ENCODE measurements around the gene WNK2.

The WNK2 gene

GRCh38 chr9:93257808-93258331 lies 73.9 kb downstream of the WNK2 start:
- Histone ChIP-seq H3K27me3 (ENCODE audit: control insufficient read depth in 3 of 3, insufficient read depth in 3 of 3, low read depth in 1 of 3, low read length in 3 of 3) (no peaks in the 10 kb centered on the region), H3K4me3 (ENCODE audit: low read length in 2 of 2) (no peak overlapping the region), H2BK12ac (ENCODE audit: low read length) (no peak overlapping the region), H3K27ac (replicated peaks; ENCODE audit: low read length) (no peak overlapping the region), H2BK15ac (ENCODE audit: low read length) (no peak overlapping the region), H4K8ac (ENCODE audit: low read depth, low read length) (no peak overlapping the region), H3K36me3 (replicated peaks in 1 of 2; ENCODE audit: control insufficient read depth in 2 of 2, insufficient read depth in 2 of 2, low read length in 2 of 2) (peaks cover 0 to 4% of the 10 kb centered on the region in 2 donors), H3K9me3 (replicated peaks in 1 of 2; ENCODE audit: control insufficient read depth in 2 of 2, insufficient read depth in 1 of 2, low read depth in 1 of 2, low read length in 2 of 2) (no peaks in the 10 kb centered on the region), H3K23ac (ENCODE audit: low read depth, low read length, poor library complexity) (no peak overlapping the region), H3K14ac (ENCODE audit: low read length) (no peak overlapping the region), H3K4me1 (ENCODE audit: control insufficient read depth in 2 of 2, insufficient read depth in 1 of 2, low read depth in 1 of 2, low read length in 2 of 2) (peaks cover 0 to 2% of the 10 kb centered on the region in 2 donors), H3K4me2 (ENCODE audit: insufficient read depth, low read length, poor library complexity, severe bottlenecking) (no peak overlapping the region), H3K9ac (ENCODE audit: low read depth, low read length, poor library complexity) (no peak overlapping the region), H4K91ac (ENCODE audit: low read depth, low read length, poor library complexity) (no peak overlapping the region), H3K18ac (ENCODE audit: low read length) (no peak overlapping the region), H3K4ac (ENCODE audit: low read length) (no peak overlapping the region), H2BK120ac (ENCODE audit: low read depth, low read length) (no peak overlapping the region), H2BK5ac (ENCODE audit: low read length) (no peak overlapping the region), H2AFZ (ENCODE audit: low read length) (no peak overlapping the region), H3K79me1 (ENCODE audit: low read depth, low read length) (peaks cover 3% of the 10 kb centered on the region), H2AK5ac (ENCODE audit: low read depth, low read length) (no peak overlapping the region)
- no CpG with 5 or more reads among the region's 12 CpGs for WGBS, 2 donors (ENCODE audit: extremely low coverage in 2 of 2, insufficient read length in 2 of 2, insufficient replicate concordance in 1 of 2)
- DNase-seq (ENCODE audit: low spot score) = no peak

GRCh38 chr9:93258419-93258817 lies 74.5 kb downstream of the WNK2 start:
- H2BK5ac ChIP-seq (ENCODE audit: low read length) = no peak overlapping the region
- H3K36me3 ChIP-seq (replicated peaks in 1 of 2; ENCODE audit: control insufficient read depth in 2 of 2, insufficient read depth in 2 of 2, low read length in 2 of 2) = peaks cover 0 to 4% of the 10 kb centered on the region in 2 donors
- peaks cover 0 to 2% of the 10 kb centered on the region in 2 donors for H3K4me1 ChIP-seq (ENCODE audit: control insufficient read depth in 2 of 2, insufficient read depth in 1 of 2, low read depth in 1 of 2, low read length in 2 of 2)
- H3K27ac ChIP-seq (replicated peaks; ENCODE audit: low read length) = no peak overlapping the region
- no peaks in the 10 kb centered on the region for H3K27me3 ChIP-seq (ENCODE audit: control insufficient read depth in 3 of 3, insufficient read depth in 3 of 3, low read depth in 1 of 3, low read length in 3 of 3)
- no peak overlapping the region for H2BK12ac ChIP-seq (ENCODE audit: low read length)
- H3K14ac ChIP-seq (ENCODE audit: low read length) = no peak overlapping the region
- no peak overlapping the region for H3K9ac ChIP-seq (ENCODE audit: low read depth, low read length, poor library complexity)
- no peak for DNase-seq (ENCODE audit: low spot score)
- peaks cover 3% of the 10 kb centered on the region for H3K79me1 ChIP-seq (ENCODE audit: low read depth, low read length)
- H3K4me2 ChIP-seq (ENCODE audit: insufficient read depth, low read length, poor library complexity, severe bottlenecking) = no peak overlapping the region
- no peak overlapping the region for H4K91ac ChIP-seq (ENCODE audit: low read depth, low read length, poor library complexity)
- no peak overlapping the region for H3K4me3 ChIP-seq (ENCODE audit: low read length in 2 of 2)
- H3K9me3 ChIP-seq (replicated peaks in 1 of 2; ENCODE audit: control insufficient read depth in 2 of 2, insufficient read depth in 1 of 2, low read depth in 1 of 2, low read length in 2 of 2) = no peaks in the 10 kb centered on the region
- H2AFZ ChIP-seq (ENCODE audit: low read length) = no peak overlapping the region
- H4K8ac ChIP-seq (ENCODE audit: low read depth, low read length) = no peak overlapping the region
- H3K4ac ChIP-seq (ENCODE audit: low read length) = no peak overlapping the region
- WGBS, 2 donors (ENCODE audit: extremely low coverage in 2 of 2, insufficient read length in 2 of 2, insufficient replicate concordance in 1 of 2) = no CpG with 5 or more reads among the region's 4 CpGs
- H3K23ac ChIP-seq (ENCODE audit: low read depth, low read length, poor library complexity) = no peak overlapping the region
- H2BK120ac ChIP-seq (ENCODE audit: low read depth, low read length) = no peak overlapping the region
- H3K18ac ChIP-seq (ENCODE audit: low read length) = no peak overlapping the region
- no peak overlapping the region for H2AK5ac ChIP-seq (ENCODE audit: low read depth, low read length)
- no peak overlapping the region for H2BK15ac ChIP-seq (ENCODE audit: low read length)

- Histone ChIP-seq H3K9me3 (replicated peaks in 1 of 2; ENCODE audit: control insufficient read depth in 2 of 2, insufficient read depth in 1 of 2, low read depth in 1 of 2, low read length in 2 of 2) (no peaks in the 10 kb centered on the region), H4K8ac (ENCODE audit: low read depth, low read length) (no peak overlapping the region), H2BK15ac (ENCODE audit: low read length) (no peak overlapping the region), H2BK120ac (ENCODE audit: low read depth, low read length) (no peak overlapping the region), H3K14ac (ENCODE audit: low read length) (no peak overlapping the region), H3K36me3 (replicated peaks in 1 of 2; ENCODE audit: control insufficient read depth in 2 of 2, insufficient read depth in 2 of 2, low read length in 2 of 2) (peaks cover 0 to 4% of the 10 kb centered on the region in 2 donors), H3K4ac (ENCODE audit: low read length) (no peak overlapping the region), H2BK12ac (ENCODE audit: low read length) (no peak overlapping the region), H3K4me3 (ENCODE audit: low read length in 2 of 2) (no peak overlapping the region), H2BK5ac (ENCODE audit: low read length) (no peak overlapping the region), H3K4me1 (ENCODE audit: control insufficient read depth in 2 of 2, insufficient read depth in 1 of 2, low read depth in 1 of 2, low read length in 2 of 2) (peaks cover 0 to 2% of the 10 kb centered on the region in 2 donors), H3K79me1 (ENCODE audit: low read depth, low read length) (peaks cover 3% of the 10 kb centered on the region), H4K91ac (ENCODE audit: low read depth, low read length, poor library complexity) (no peak overlapping the region), H3K4me2 (ENCODE audit: insufficient read depth, low read length, poor library complexity, severe bottlenecking) (no peak overlapping the region), H3K9ac (ENCODE audit: low read depth, low read length, poor library complexity) (peak overlapping the region; percentile 60), H3K18ac (ENCODE audit: low read length) (peak overlapping the region; percentile 28), H3K27me3 (ENCODE audit: control insufficient read depth in 3 of 3, insufficient read depth in 3 of 3, low read depth in 1 of 3, low read length in 3 of 3) (no peaks in the 10 kb centered on the region), H3K27ac (replicated peaks; ENCODE audit: low read length) (no peak overlapping the region), H2AK5ac (ENCODE audit: low read depth, low read length) (no peak overlapping the region), H3K23ac (ENCODE audit: low read depth, low read length, poor library complexity) (no peak overlapping the region), H2AFZ (ENCODE audit: low read length) (no peak overlapping the region)
- no peak for DNase-seq (ENCODE audit: low spot score)
- no CpG with 5 or more reads among the region's 33 CpGs for WGBS, 2 donors (ENCODE audit: extremely low coverage in 2 of 2, insufficient read length in 2 of 2, insufficient replicate concordance in 1 of 2)
Measured at GRCh38 chr9:93258818-93259489, 75.0 kb downstream of the WNK2 start.

GRCh38 chr9:93259490-93260262 lies 75.7 kb downstream of the WNK2 start:
- Histone ChIP-seq H3K36me3 (replicated peaks in 1 of 2; ENCODE audit: control insufficient read depth in 2 of 2, insufficient read depth in 2 of 2, low read length in 2 of 2) (peaks cover 0 to 6% of the 10 kb centered on the region in 2 donors), H3K4me3 (ENCODE audit: low read length in 2 of 2) (no peak overlapping the region), H3K4me1 (ENCODE audit: control insufficient read depth in 2 of 2, insufficient read depth in 1 of 2, low read depth in 1 of 2, low read length in 2 of 2) (peaks cover 0 to 2% of the 10 kb centered on the region in 2 donors), H3K14ac (ENCODE audit: low read length) (peak overlapping the region; percentile 50), H3K9me3 (replicated peaks in 1 of 2; ENCODE audit: control insufficient read depth in 2 of 2, insufficient read depth in 1 of 2, low read depth in 1 of 2, low read length in 2 of 2) (no peaks in the 10 kb centered on the region), H3K79me1 (ENCODE audit: low read depth, low read length) (peaks cover 2% of the 10 kb centered on the region), H3K18ac (ENCODE audit: low read length) (peak overlapping the region; percentile 74), H3K23ac (ENCODE audit: low read depth, low read length, poor library complexity) (peak overlapping the region; percentile 87), H3K27me3 (ENCODE audit: control insufficient read depth in 3 of 3, insufficient read depth in 3 of 3, low read depth in 1 of 3, low read length in 3 of 3) (no peaks in the 10 kb centered on the region), H2BK15ac (ENCODE audit: low read length) (no peak overlapping the region), H4K91ac (ENCODE audit: low read depth, low read length, poor library complexity) (peak overlapping the region; percentile 83), H2AK5ac (ENCODE audit: low read depth, low read length) (no peak overlapping the region), H3K4me2 (ENCODE audit: insufficient read depth, low read length, poor library complexity, severe bottlenecking) (no peak overlapping the region), H2AFZ (ENCODE audit: low read length) (no peak overlapping the region), H2BK120ac (ENCODE audit: low read depth, low read length) (no peak overlapping the region), H3K9ac (ENCODE audit: low read depth, low read length, poor library complexity) (peak overlapping the region; percentile 75), H3K4ac (ENCODE audit: low read length) (no peak overlapping the region), H2BK5ac (ENCODE audit: low read length) (peak overlapping the region; percentile 34), H2BK12ac (ENCODE audit: low read length) (peak overlapping the region; percentile 35), H3K27ac (replicated peaks; ENCODE audit: low read length) (no peak overlapping the region), H4K8ac (ENCODE audit: low read depth, low read length) (no peak overlapping the region)
- no CpG with 5 or more reads among the region's 20 CpGs for WGBS, 2 donors (ENCODE audit: extremely low coverage in 2 of 2, insufficient read length in 2 of 2, insufficient replicate concordance in 1 of 2)
- DNase-seq (ENCODE audit: low spot score) = no peak

Measured in neuronal stem cell (in vitro differentiated cells).